ENCODE measurements around the gene RGL3.
"Not testable (repeated sequence)": the region's sequence is repeated elsewhere in the genome, so short reads cannot be mapped to it uniquely, and the experiment has no call there.

DNA sequence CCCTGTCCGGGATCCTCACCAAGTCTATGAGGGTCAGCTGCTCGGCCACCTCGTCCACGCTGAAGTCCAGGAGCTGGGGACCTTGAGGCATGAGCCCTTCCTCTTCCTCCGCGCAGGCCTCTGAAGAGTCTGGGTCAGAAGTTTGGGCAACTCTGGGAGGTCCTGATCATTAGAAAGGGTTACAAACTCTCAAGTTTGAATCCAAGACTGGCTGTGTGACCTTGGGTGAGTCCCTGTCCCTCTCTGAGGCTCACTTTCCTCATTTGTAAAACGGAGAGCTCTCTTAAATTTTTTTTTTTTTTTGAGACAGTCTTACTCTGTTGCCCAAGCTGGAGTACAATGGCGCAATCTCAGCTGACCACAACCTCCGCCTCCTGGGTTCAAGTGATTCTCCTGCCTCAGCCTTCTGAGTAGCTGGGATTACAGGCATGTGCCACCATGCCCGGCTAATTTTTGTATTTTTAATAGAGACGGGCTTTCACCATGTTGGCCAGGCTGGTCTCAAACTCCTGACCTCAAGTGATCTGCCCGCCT lies 12.3 kb downstream of the RGL3 start:
- TF ChIP-seq, protein P1, sequence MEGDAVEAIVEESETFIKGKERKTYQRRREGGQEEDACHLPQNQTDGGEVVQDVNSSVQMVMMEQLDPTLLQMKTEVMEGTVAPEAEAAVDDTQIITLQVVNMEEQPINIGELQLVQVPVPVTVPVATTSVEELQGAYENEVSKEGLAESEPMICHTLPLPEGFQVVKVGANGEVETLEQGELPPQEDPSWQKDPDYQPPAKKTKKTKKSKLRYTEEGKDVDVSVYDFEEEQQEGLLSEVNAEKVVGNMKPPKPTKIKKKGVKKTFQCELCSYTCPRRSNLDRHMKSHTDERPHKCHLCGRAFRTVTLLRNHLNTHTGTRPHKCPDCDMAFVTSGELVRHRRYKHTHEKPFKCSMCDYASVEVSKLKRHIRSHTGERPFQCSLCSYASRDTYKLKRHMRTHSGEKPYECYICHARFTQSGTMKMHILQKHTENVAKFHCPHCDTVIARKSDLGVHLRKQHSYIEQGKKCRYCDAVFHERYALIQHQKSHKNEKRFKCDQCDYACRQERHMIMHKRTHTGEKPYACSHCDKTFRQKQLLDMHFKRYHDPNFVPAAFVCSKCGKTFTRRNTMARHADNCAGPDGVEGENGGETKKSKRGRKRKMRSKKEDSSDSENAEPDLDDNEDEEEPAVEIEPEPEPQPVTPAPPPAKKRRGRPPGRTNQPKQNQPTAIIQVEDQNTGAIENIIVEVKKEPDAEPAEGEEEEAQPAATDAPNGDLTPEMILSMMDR (IDR thresholded peaks at IDR 0.05) = not testable (repeated sequence)
- not testable (repeated sequence) for TF ChIP-seq POLR2A (IDR thresholded peaks at IDR 0.05)

Measured in right lobe of liver (tissue), 4 donors.